DMS53 (cell line): ENCODE results near the gene LIMA1.

Experiments used
- DNase-seq: peaks from one replicate; lab custom pipeline; 2025; lab: John Stamatoyannopoulos, UW

The LIMA1 gene

DNA sequence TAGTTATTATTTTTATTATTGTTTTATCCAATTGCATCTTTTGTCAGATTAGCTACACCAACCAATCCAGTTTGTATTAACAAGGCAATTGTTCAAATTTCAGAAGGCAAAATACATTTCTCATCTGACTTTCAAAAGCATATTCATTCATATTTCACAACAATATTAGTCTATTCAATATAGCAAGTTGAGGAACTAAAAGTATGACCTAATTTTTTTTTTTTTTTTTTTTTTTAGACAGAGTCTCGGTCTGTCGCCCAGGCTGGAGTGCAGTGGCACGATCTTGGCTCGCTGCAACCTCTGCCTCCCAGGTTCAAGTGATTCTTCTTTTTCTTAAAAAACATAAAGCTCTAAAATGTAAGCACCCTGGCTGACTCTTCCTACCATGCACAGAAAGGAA, 154.0 kb downstream of the LIMA1 start:
- DNase-seq = no peak

DNA sequence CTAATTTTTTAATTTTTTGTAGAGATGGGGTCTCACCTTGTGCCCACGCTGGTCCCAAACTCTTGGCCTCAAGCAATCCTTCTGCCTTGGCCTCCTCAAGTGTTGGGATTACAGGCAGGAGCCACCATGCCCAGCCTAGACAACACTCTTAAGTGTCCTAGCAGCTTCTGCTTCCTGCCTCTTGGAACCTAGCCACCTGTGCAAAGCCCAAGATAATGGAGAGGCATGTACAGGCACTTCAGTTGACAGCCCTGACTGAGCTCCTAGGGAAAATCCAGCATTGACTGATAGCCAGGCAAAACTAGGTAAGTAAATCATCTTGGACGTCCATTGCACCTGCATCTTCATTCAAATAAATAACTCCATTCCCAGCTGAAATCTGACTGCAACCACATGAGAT, 155.8 kb downstream of the LIMA1 start:
- DNase-seq = peak; percentile 51
